ENCODE measurements around the gene TLL2. TPM values are rescaled to one million over a fixed set of nuclear protein-coding genes. Genes with fewer than 3 reads are reported as not detected.

Gene TLL2
- total and polyA plus RNA-seq, 9 of the 15 experiments (the other 6 are each of a cell fraction or from before 2014, with no cell fraction given), result 0.09 TPM; not detected in 8

- TF ChIP-seq CHD7 (IDR thresholded peaks at IDR 0.05; ENCODE audit: low read depth, low read length), result no peak
- TF ChIP-seq BCLAF1 (IDR thresholded peaks at IDR 0.05; ENCODE audit: borderline replicate concordance in 1 of 2, control insufficient read depth in 1 of 2, low read depth in 2 of 2, low read length in 1 of 2), result no peak
- TF ChIP-seq ZNF175 (CRISPR knock-in tag; IDR thresholded peaks at IDR 0.05; ENCODE audit: low read depth), result no peak
- no peak for TF ChIP-seq DMBX1 (CRISPR knock-in tag; IDR thresholded peaks at IDR 0.05; ENCODE audit: borderline replicate concordance)
- no peak for TF ChIP-seq ILF3 (IDR thresholded peaks at IDR 0.05; ENCODE audit: borderline replicate concordance)
- no peak for TF ChIP-seq POLR2B (IDR thresholded peaks at IDR 0.05; ENCODE audit: low read depth, partially characterized antibody)
- no peak for TF ChIP-seq CHD1 (IDR thresholded peaks at IDR 0.05; ENCODE audit: low read length)
- no peak for TF ChIP-seq PTBP1 (IDR thresholded peaks at IDR 0.05; ENCODE audit: low read depth, low read length)
Observed at GRCh38 chr10:96440361-96441292, 73.1 kb downstream of the TLL2 start (continued).

Measured in K562 (cell line).